Subcutaneous adipose tissue (tissue), 4 donors: ENCODE measurements around the gene SMARCB1. TPM values are rescaled to one million over a fixed set of nuclear protein-coding genes. Genes with fewer than 3 reads are reported as not detected.

Source experiments
- CTCF ChIP-seq: fragments of 450-650 bp; IDR thresholded peaks from one replicate; pipeline ENCODE4 v1.5.1; 2016; ENCODE audit warnings: low read depth, mild to moderate bottlenecking, control low read depth, antibody characterized with exemption, moderate library complexity
- total RNA-seq, 4 donors: library from RNA; depleted of rRNA; stranded (reverse); fragments of >200 nt; gene quantifications; one replicate each; pipeline ENCODE4 v1.1.0, GENCODE V29; 2016

Gene SMARCB1
- total RNA-seq, 4 donors from 2014 or later, result 26.3 to 84.2 (median 37.5) TPM

GRCh38 chr22:23777776-23778576 is 8.8 kb upstream of the SMARCB1 start:
- TF ChIP-seq CTCF, result no peak

DNA sequence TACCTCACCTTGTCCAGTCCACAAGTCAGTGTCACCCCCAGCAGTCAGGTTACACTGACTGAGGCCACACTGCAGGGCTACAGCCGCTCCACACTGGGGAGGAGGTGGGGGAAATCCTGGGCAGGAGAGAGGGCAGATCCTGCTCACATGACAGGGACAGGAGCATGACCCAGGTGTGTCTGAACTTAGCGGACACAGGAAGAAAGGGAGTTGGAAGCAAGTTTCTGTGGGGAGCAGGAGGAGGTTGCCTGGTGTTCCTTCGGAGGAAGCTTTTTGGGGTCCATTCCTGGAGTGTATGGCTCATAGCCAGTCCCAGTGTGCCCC is 8.2 kb upstream of the SMARCB1 start:
- TF ChIP-seq CTCF, result no peak

DNA sequence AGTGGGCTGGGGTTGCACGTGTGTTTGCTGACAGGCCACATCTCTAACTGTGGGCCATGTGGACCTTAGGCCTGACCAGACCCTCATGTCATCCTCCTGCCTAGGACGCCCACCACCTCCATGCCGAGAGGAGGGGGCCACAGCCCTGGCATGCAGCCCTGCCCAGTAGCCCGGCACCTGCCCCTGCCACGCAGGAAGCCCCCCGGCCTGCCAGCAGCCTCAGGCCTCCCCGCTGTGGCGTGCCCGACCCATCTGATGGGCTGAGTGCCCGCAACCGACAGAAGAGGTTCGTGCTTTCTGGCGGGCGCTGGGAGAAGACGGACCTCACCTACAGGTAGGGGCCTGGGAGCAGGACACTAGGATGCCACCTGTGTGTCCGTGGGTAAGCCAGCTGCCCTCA is 7.7 kb upstream of the SMARCB1 start:
- TF ChIP-seq CTCF, result no peak

DNA sequence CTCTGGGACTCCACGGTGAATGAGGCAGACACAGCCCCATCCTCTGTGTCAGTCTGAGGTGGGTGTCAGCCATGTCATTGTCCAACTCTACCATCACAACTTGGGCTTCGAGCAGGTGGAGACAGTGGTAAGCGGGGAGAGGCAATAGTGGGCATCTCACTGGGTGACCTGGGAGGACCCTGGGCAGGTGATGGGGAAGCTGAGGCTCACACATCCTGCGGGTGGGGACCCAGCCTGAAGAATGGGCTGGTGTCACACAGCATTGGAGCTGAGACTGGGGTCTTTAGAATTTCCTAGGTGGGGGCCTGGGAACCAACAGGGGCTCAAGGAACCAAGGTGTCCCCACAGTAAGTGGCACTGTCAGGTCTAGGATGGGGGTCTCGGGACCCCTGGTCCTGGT is 7.0 kb upstream of the SMARCB1 start:
- TF ChIP-seq CTCF, result no peak

- no peak for TF ChIP-seq CTCF
These were observed 6.5 kb upstream of the SMARCB1 start for GRCh38 chr22:23780146-23780748.

GRCh38 chr22:23781065-23781464 is 5.7 kb upstream of the SMARCB1 start:
- no peak for TF ChIP-seq CTCF

DNA sequence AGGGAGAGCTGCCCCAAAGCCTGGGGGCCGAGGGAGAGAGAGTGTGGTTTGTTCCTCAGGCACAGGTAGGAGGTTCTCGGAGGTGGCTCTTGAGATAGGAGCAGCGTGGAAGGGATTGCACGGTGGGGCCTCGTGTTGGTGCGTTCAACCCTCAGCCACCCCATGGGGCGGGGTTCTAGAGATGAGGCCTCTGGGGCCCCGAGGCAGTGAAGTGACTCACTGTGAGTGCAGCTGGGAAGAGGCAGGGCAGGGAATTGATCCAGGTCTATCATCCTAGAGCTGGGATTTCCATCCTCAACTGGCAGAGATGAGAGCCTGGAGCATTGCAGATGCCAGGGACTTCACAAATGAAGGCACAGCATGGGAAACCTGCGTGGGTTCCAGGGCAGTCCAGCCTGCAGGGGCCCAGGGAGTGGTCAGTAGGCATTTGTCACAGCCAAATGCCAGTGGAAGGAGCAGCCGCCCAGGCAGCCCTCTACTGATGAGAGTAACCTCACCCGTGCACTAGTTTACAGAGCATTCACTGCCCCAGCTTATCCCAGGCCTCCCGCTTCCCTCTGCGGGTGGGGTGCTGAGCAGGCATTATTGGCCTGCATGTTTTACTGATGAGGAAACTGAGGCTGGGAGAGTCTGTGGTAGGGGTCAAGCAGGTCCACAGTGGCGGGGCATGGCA is 5.1 kb upstream of the SMARCB1 start:
- TF ChIP-seq CTCF, result no peak
